T-cell (primary cell): ENCODE results near the gene BTD. TPM values are rescaled to one million over a fixed set of nuclear protein-coding genes. Genes with fewer than 3 reads are reported as not detected.

Experiments used
- ATAC-seq, 4 experiments: fragments of 200-7000 bp in 3 of 4; fragments of 150-1000 bp in 1 of 4; cut with Tn5 transposase; replicated peaks in 1 of 4; 1 replicate in 3 of 4; 2 replicates in 1 of 4; pipeline ENCODE4 v1.10.0; 2021; ENCODE audit warnings: moderate library complexity in 3 of 4, mild to moderate bottlenecking in 2 of 4, moderate number of reproducible peaks in 1 of 4
- CTCF ChIA-PET, 2 donors: fragments of 300-600 bp; sonication (Branson Sonifier 250); formaldehyde crosslinking; loops; one replicate each; lab custom pipeline; 2022; ENCODE audit warnings: antibody characterized with exemption in 2 of 2; lab: Charles Lee
- POLR2A ChIA-PET, 2 donors: fragments of 300-600 bp; sonication (Branson Sonifier 250); formaldehyde crosslinking; loops; one replicate each; lab custom pipeline; 2022; ENCODE audit warnings: antibody characterized with exemption in 2 of 2; lab: Charles Lee
- DNase-seq, 35 experiments: peaks; one replicate each; pipeline versions ENCODE4 v3.0.0 to v3.0.0-alpha.2; 2013 to 2023
- H3K27ac ChIP-seq: one replicate; pipeline ENCODE4 v1.5.1; 2013; ENCODE audit warnings: low read length
- H3K27me3 ChIP-seq, 2 experiments: replicated peaks in 1 of 2; 1 replicate in 1 of 2; 2 replicates in 1 of 2; pipeline versions ENCODE4 v1.6.1 to v1.7.0; 2013; ENCODE audit warnings: low read length in 1 of 2, mixed read lengths in 1 of 2; ENCODE audit not compliant: control insufficient read depth in 2 of 2, insufficient read depth in 2 of 2; ENCODE audit errors: extremely low read depth in 1 of 2
- H3K36me3 ChIP-seq, 2 donors: 1 replicate in 1 of 2; 2 replicates in 1 of 2; pipeline versions ENCODE4 v1.6.1 to v1.7.0; 2013; ENCODE audit warnings: low read length in 1 of 2; ENCODE audit not compliant: control insufficient read depth in 2 of 2, insufficient read depth in 1 of 2; ENCODE audit errors: extremely low read depth in 1 of 2
- H3K4me1 ChIP-seq, 2 experiments: 1 replicate in 1 of 2; 2 replicates in 1 of 2; pipeline versions ENCODE4 v1.6.1 to v1.7.0; 2013; ENCODE audit warnings: low read length in 2 of 2, mixed read lengths in 1 of 2; ENCODE audit not compliant: insufficient read depth in 2 of 2, control insufficient read depth in 1 of 2; ENCODE audit errors: extremely low read depth in 1 of 2
- H3K4me3 ChIP-seq, 2 donors: 1 replicate in 1 of 2; 2 replicates in 1 of 2; pipeline versions ENCODE4 v1.5.1 to v1.7.0; 2013; ENCODE audit warnings: mild to moderate bottlenecking in 2 of 2, low read length in 1 of 2, moderate library complexity in 1 of 2; ENCODE audit not compliant: control insufficient read depth in 1 of 2; ENCODE audit errors: extremely low read depth in 1 of 2
- H3K9me3 ChIP-seq: 2 replicates; pipeline ENCODE4 v1.7.0; 2013
- H3K27ac Mint-ChIP-seq, 2 donors: one replicate each; pipeline ENCODE4 v1.8.0; 2020 to 2021; ENCODE audit warnings: mild to moderate bottlenecking in 2 of 2, mixed read lengths in 2 of 2
- H3K27me3 Mint-ChIP-seq, 2 donors: one replicate each; pipeline ENCODE4 v1.8.0; 2021 to 2022; ENCODE audit warnings: mixed read lengths in 2 of 2
- H3K36me3 Mint-ChIP-seq: one replicate; pipeline ENCODE4 v1.8.0; 2021; ENCODE audit warnings: mixed read lengths
- H3K4me1 Mint-ChIP-seq, 3 donors: one replicate each; pipeline ENCODE4 v1.8.0; 2020 to 2022; ENCODE audit warnings: mixed read lengths in 3 of 3, mild to moderate bottlenecking in 1 of 3
- H3K4me3 Mint-ChIP-seq, 3 donors: one replicate each; pipeline ENCODE4 v1.8.0; 2020 to 2022; ENCODE audit warnings: mild to moderate bottlenecking in 3 of 3, mixed read lengths in 3 of 3, moderate library complexity in 3 of 3
- H3K9me3 Mint-ChIP-seq, 3 donors: one replicate each; pipeline ENCODE4 v1.8.0; 2020 to 2022; ENCODE audit warnings: mixed read lengths in 3 of 3
- WGBS: methylation state at CpG from one replicate; pipeline ENCODE4 v1.1.5; 2013; ENCODE audit warnings: missing lambda C conversion rate; ENCODE audit not compliant: insufficient coverage; 5-methylcytosine and 5-hydroxymethylcytosine counted together
- total RNA-seq, 35 experiments: library from RNA in 6 of 35; stranded (reverse) in 6 of 35; fragments of 120-200 nt in 1 of 35; gene quantifications; one replicate each; pipeline versions ENCODE4 v1.2.1 to v1.2.4 and lab custom pipeline; 2013 to 2026

BTD gene, protein sequence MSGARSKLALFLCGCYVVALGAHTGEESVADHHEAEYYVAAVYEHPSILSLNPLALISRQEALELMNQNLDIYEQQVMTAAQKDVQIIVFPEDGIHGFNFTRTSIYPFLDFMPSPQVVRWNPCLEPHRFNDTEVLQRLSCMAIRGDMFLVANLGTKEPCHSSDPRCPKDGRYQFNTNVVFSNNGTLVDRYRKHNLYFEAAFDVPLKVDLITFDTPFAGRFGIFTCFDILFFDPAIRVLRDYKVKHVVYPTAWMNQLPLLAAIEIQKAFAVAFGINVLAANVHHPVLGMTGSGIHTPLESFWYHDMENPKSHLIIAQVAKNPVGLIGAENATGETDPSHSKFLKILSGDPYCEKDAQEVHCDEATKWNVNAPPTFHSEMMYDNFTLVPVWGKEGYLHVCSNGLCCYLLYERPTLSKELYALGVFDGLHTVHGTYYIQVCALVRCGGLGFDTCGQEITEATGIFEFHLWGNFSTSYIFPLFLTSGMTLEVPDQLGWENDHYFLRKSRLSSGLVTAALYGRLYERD
- total RNA-seq, result 10 to 100 TPM; 14.5 to 19.0 (median 17.6) TPM
- total RNA-seq (2013), result 19.7 TPM
- 2.8 to 39.9 (median 22.2) reads per million in 29 experiments for total RNA-seq (lab: John Stamatoyannopoulos, UW)

- DNase-seq, result peak; percentile 93 to 100 (median 99)
- peak within 1 kb of the TSS; percentile 98 to 100 (median 99) for H3K4me3 Mint-ChIP-seq
- POLR2A ChIA-PET, result interaction anchor here in 1 of 2 donors (0.5 kb wide), 1 partner anchor 887 kb away, joined by 5 read pairs; no protein-coding TSS in a partner anchor
- peak within 1 kb of the TSS; percentile 93 to 98 for H3K4me3 ChIP-seq
- H3K27me3 Mint-ChIP-seq, result no peaks in the 10 kb centered on the region
- H3K4me1 ChIP-seq, result peaks cover 22 to 25% of the 10 kb centered on the region in 2 experiments
- H3K27me3 ChIP-seq, result no peaks in the 10 kb centered on the region
- H3K9me3 Mint-ChIP-seq, result no peaks in the 10 kb centered on the region
- H3K9me3 ChIP-seq, result no peaks in the 10 kb centered on the region
- H3K36me3 ChIP-seq, result peaks cover 0 to 26% of the 10 kb centered on the region in 2 donors
- peak; percentile 91 to 93 (median 91) for ATAC-seq
- H3K4me1 Mint-ChIP-seq, result peaks cover 50 to 62% (median 57%) of the 10 kb centered on the region in 3 donors
- CTCF ChIA-PET, result interaction anchor here (0.6 to 1.1 kb wide), 3 partner anchors 221 to 334 kb away, joined by 3 read pairs; no protein-coding TSS in a partner anchor
- peak within 1 kb of the TSS; percentile 99 for H3K27ac Mint-ChIP-seq
- peak within 1 kb of the TSS; percentile 95 for H3K27ac ChIP-seq
- peaks cover 43% of the 10 kb centered on the region for H3K36me3 Mint-ChIP-seq
- WGBS, result under 1% methylated on average over 50 of the region's 61 CpGs
These were observed at the start of gene BTD, which contains the start of gene HACL1 for GRCh38 chr3:15601399-15602145. TSS of gene BTD (plus strand) at chr3:15601745. CDS start at chr3:15635440, 33,695 bp downstream. TSS of gene HACL1 (minus strand) at chr3:15601569. CDS start at chr3:15601463, 106 bp downstream.

GRCh38 chr3:15551902-15552301 lies 49.6 kb upstream of the BTD start:
- peaks cover 0 to 5% of the 10 kb centered on the region in 2 donors for H3K36me3 ChIP-seq
- DNase-seq (no peak), ATAC-seq (no peak)
- H3K9me3 ChIP-seq, result no peaks in the 10 kb centered on the region
- no peak overlapping the region for H3K27ac ChIP-seq
- peaks cover 37% of the 10 kb centered on the region for H3K36me3 Mint-ChIP-seq
- H3K4me1 Mint-ChIP-seq, result peaks cover 0 to 13% (median 8%) of the 10 kb centered on the region in 3 donors
- H3K27me3 Mint-ChIP-seq, result no peaks in the 10 kb centered on the region
- WGBS, result 91% methylated on average over 1 of the region's 1 CpG
- H3K9me3 Mint-ChIP-seq, result peaks cover 1 to 7% (median 5%) of the 10 kb centered on the region in 3 donors
- ChIA-PET POLR2A (no interaction called here), CTCF (no interaction called here)
- H3K4me1 ChIP-seq, result peaks cover 2 to 3% of the 10 kb centered on the region in 2 experiments
- H3K27me3 ChIP-seq, result no peaks in the 10 kb centered on the region
- H3K4me3 ChIP-seq, result no peak overlapping the region
- H3K27ac Mint-ChIP-seq, result peak overlapping the region in 1 of 2 donors; percentile 23
- no peak overlapping the region for H3K4me3 Mint-ChIP-seq

DNA sequence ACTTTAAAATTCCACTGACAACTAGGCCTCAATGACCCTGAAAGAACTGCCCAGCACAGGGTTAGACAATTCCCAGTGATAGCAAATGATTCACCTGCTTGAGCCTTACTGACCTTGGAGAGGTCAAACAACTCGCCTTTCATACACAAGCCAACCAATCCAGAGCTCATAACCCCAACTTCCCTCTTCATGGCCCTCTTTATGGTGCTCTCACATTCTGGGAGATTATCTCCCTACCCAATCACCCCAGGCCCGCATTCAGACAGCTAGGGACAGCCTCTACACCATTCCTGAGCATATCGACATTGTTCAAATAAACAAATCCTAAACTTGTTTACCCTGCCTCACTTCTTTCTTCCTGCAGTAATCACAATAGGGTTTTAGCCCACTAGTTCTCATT lies 47.8 kb upstream of the BTD start:
- Histone ChIP-seq H3K36me3 (peaks cover 0 to 7% of the 10 kb centered on the region in 2 donors), H3K27me3 (no peaks in the 10 kb centered on the region), H3K4me1 (peaks cover 2 to 10% of the 10 kb centered on the region in 2 experiments), H3K4me3 (no peak overlapping the region), H3K27ac (no peak overlapping the region), H3K9me3 (no peaks in the 10 kb centered on the region)
- ATAC-seq (no peak), DNase-seq (no peak)
- Mint-ChIP-seq H3K9me3 (peaks cover 0 to 3% (median 0%) of the 10 kb centered on the region in 3 donors), H3K27ac (no peak overlapping the region), H3K27me3 (no peaks in the 10 kb centered on the region), H3K36me3 (peaks cover 34% of the 10 kb centered on the region), H3K4me3 (no peak overlapping the region), H3K4me1 (peaks cover 0 to 24% (median 17%) of the 10 kb centered on the region in 3 donors)
- ChIA-PET POLR2A (no interaction called here), CTCF (no interaction called here)
- WGBS, result 96% methylated on average over 3 of the region's 3 CpGs

DNA sequence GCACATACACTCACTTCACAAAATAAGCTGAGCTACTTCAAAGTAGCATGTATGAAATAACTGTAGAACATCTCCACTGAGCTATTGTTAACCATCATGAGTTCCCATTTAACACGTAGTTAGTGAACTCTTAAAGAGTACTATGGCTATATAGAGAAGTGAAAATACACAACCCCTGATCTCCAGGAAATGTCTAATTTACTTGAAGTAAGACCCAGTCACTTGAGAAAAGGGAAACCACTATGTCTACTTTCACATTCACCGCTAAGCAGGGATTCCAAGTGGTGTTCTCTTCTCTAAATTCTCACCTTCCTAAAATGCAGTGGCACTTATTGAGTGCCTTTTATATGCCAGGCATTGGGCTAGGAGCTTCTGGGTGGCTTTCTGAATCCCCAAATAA lies 45.0 kb upstream of the BTD start:
- peak overlapping the region in 1 of 3 donors; percentile 13 for H3K4me3 Mint-ChIP-seq
- H3K9me3 Mint-ChIP-seq, result no peaks in the 10 kb centered on the region
- H3K36me3 ChIP-seq, result peaks cover 0 to 14% of the 10 kb centered on the region in 2 donors
- ATAC-seq (peak in 2 of 4 experiments; percentile 41 to 59), DNase-seq (peak in 1 of 35 experiments; percentile 28)
- H3K27ac Mint-ChIP-seq, result peak overlapping the region; percentile 23 to 74
- H3K4me1 ChIP-seq, result peaks cover 2 to 10% of the 10 kb centered on the region in 2 experiments
- peak overlapping the region; percentile 37 for H3K27ac ChIP-seq
- WGBS, result no CpG with 5 or more reads among the region's 2 CpGs
- no peaks in the 10 kb centered on the region for H3K27me3 ChIP-seq
- peaks cover 30% of the 10 kb centered on the region for H3K36me3 Mint-ChIP-seq
- no peaks in the 10 kb centered on the region for H3K9me3 ChIP-seq
- ChIA-PET POLR2A (no interaction called here), CTCF (interaction anchor here (0.8 to 1.6 kb wide), 8 partner anchors 95 to 538 kb away, joined by 3 to 6 read pairs (median 4); partner anchors contain the start of gene CAPN7 (in 1 of the 2))
- no peaks in the 10 kb centered on the region for H3K27me3 Mint-ChIP-seq
- peaks cover 0 to 24% (median 17%) of the 10 kb centered on the region in 3 donors for H3K4me1 Mint-ChIP-seq
- no peak overlapping the region for H3K4me3 ChIP-seq

DNA sequence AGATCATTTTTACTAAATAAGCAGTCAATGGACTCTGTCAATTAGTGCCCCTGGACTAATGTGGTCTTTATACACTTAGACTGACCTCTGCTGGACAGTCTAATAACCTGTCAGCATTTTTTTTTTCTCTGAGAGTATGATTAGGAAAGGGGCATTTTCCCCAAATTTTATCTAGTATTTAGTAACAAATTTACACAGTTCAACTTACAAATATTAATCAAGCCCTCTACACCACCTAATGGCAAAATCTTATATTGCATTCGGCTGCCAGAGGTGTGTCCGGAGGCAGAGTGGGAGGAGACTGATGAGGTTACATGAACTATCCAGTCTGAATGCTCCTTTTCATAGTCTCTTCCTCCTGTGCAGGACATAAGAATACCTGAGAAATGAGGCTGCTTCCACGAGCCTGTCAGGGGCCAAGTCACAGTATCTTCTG lies 44.0 kb upstream of the BTD start:
- Mint-ChIP-seq H3K27me3 (no peaks in the 10 kb centered on the region), H3K36me3 (peaks cover 26% of the 10 kb centered on the region), H3K9me3 (no peaks in the 10 kb centered on the region), H3K4me3 (no peak overlapping the region), H3K27ac (peak overlapping the region; percentile 4 to 65), H3K4me1 (peaks cover 0 to 24% (median 17%) of the 10 kb centered on the region in 3 donors)
- WGBS, result no CpG with 5 or more reads among the region's 3 CpGs
- POLR2A ChIA-PET, result interaction anchor here in 1 of 2 donors (0.6 kb wide), 1 partner anchor 15 kb away, joined by 3 read pairs; no protein-coding TSS in a partner anchor
- Histone ChIP-seq H3K9me3 (no peaks in the 10 kb centered on the region), H3K36me3 (peaks cover 5 to 21% of the 10 kb centered on the region in 2 donors), H3K27me3 (no peaks in the 10 kb centered on the region), H3K27ac (no peak overlapping the region), H3K4me1 (peaks cover 2 to 10% of the 10 kb centered on the region in 2 experiments), H3K4me3 (no peak overlapping the region)
- peak; percentile 83 to 91 (median 90) for ATAC-seq
- DNase-seq, result peak in 34 of 35 experiments; percentile 4 to 79 (median 50)
- CTCF ChIA-PET, result interaction anchor here (0.7 to 1.6 kb wide), 6 partner anchors 152 to 355 kb away, joined by 3 to 6 read pairs (median 4); partner anchors contain the start of gene CAPN7 (in 1 of the 2)
